ENCODE results near the gene KAT7. TPM values are rescaled to one million over a fixed set of nuclear protein-coding genes. Genes with fewer than 3 reads are reported as not detected.

Gene KAT7
- total and polyA plus RNA-seq, 2 of the 8 experiments (the other 6 are each of a cell fraction or from before 2014, with no cell fraction given): 90.9 to 139 TPM

- Histone ChIP-seq H2AK5ac (ENCODE audit: low read depth, low read length) (no peak overlapping the region), H4K91ac (replicated peaks; ENCODE audit: insufficient read length, low read length) (no peak overlapping the region), H3K14ac (ENCODE audit: insufficient read length) (no peak overlapping the region), H3K9ac (replicated peaks in 1 of 4; ENCODE audit: extremely low read depth in 1 of 4, low read depth in 3 of 4, low read length in 3 of 4) (no peak overlapping the region), H3K79me1 (ENCODE audit: low read depth, low read length) (peaks cover 2% of the 10 kb centered on the region; the same call in 1 of the 2 replicates), H2BK20ac (ENCODE audit: low read length) (no peak overlapping the region), H3K23ac (ENCODE audit: insufficient read length) (no peak overlapping the region), H2BK12ac (ENCODE audit: low read depth, low read length) (no peak overlapping the region), H3K79me2 (ENCODE audit: control insufficient read depth in 1 of 2, insufficient read depth in 2 of 2, low read length in 2 of 2) (peaks cover 0 to 36% of the 10 kb centered on the region in 2 experiments; a peak in 3 of 4 replicates), H3K18ac (ENCODE audit: extremely low read depth, low read length) (no peak overlapping the region), H3K4me3 (ENCODE audit: extremely low read depth in 1 of 4, insufficient read depth in 2 of 4, low read depth in 3 of 4, low read length in 4 of 4) (no peak overlapping the region), H3K9me3 (ENCODE audit: insufficient read depth in 2 of 2, low read depth in 1 of 2, low read length in 1 of 2) (no peaks in the 10 kb centered on the region), H2BK120ac (replicated peaks; ENCODE audit: low read depth, low read length) (no peak overlapping the region), H4K8ac (ENCODE audit: extremely low read depth, insufficient read depth, low read length) (no peak overlapping the region), H3K23me2 (ENCODE audit: low read depth, low read length) (no peaks in the 10 kb centered on the region), H2AFZ (ENCODE audit: low read length) (no peak overlapping the region), H2BK15ac (ENCODE audit: low read length) (no peak overlapping the region), H3K4me2 (ENCODE audit: insufficient read depth in 1 of 2, low read depth in 2 of 2, low read length in 2 of 2) (no peak overlapping the region), H3K4ac (replicated peaks; ENCODE audit: insufficient read length, low read depth, low read length) (no peak overlapping the region), H3K4me1 (replicated peaks in 1 of 4; ENCODE audit: control insufficient read depth in 3 of 4, insufficient read depth in 4 of 4, low read length in 3 of 4) (peaks cover 0 to 2% (median 0%) of the 10 kb centered on the region in 4 experiments; a peak in 2 of 7 replicates), H3K27me3 (replicated peaks in 1 of 4; ENCODE audit: control insufficient read depth in 3 of 4, extremely low read depth in 1 of 4, insufficient read depth in 3 of 4, low read length in 3 of 4) (no peaks in the 10 kb centered on the region), H4K20me1 (replicated peaks in 1 of 2; ENCODE audit: control insufficient read depth in 1 of 2, insufficient read depth in 2 of 2, low read length in 2 of 2) (peaks cover 0 to 12% of the 10 kb centered on the region in 2 experiments), H3K36me3 (ENCODE audit: control insufficient read depth in 2 of 4, insufficient read depth in 4 of 4, low read length in 3 of 4) (peaks cover 0 to 4% (median 0%) of the 10 kb centered on the region in 4 experiments; a peak in 3 of 8 replicates), H3K27ac (ENCODE audit: low read depth, low read length) (no peak overlapping the region), H4K5ac (ENCODE audit: insufficient read length, low read depth, low read length) (no peak overlapping the region), H2BK5ac (ENCODE audit: low read depth, low read length) (no peak overlapping the region), H3K56ac (replicated peaks; ENCODE audit: insufficient read length, low read depth, low read length) (no peak overlapping the region)
- POLR2A ChIA-PET (ENCODE audit: partially characterized antibody): interaction anchor here (0.9 to 3.0 kb wide), 3 partner anchors 11 to 40 kb away, joined by 4 to 17 read pairs (median 6); partner anchors contain the start of genes FAM117A and KAT7
- 92% methylated on average over 1 of the region's 1 CpG; no CpG with 5 or more reads in 1 of the 2 experiments for WGBS, 2 experiments (ENCODE audit: extremely low coverage in 1 of 2, insufficient coverage in 1 of 2, insufficient read length in 1 of 2, insufficient replicate concordance in 2 of 2, low coverage in 1 of 2, low lambda C conversion rate in 2 of 2, missing lambda C conversion rate in 1 of 2)
- FAIRE-seq: no peak
- no peak for TF ChIP-seq FOSL1 (IDR thresholded peaks at IDR 0.05; ENCODE audit: insufficient read depth, low read depth, low read length)
- CTCF ChIA-PET (ENCODE audit: partially characterized antibody): interaction anchor here (0.6 to 1.5 kb wide), 6 partner anchors 8 to 963 kb away, joined by 3 to 10 read pairs (median 3); no protein-coding TSS in a partner anchor
- DNase-seq (ENCODE audit: low read depth in 1 of 2, low spot score in 2 of 2): no peak
Measured at GRCh38 chr17:49747632-49748031, 40.8 kb upstream of the KAT7 start.

Measured in H1 (cell line).